Esophagus muscularis mucosa (tissue), 3 donors: ENCODE data around the gene CTRB1.

Source experiments
- CTCF ChIP-seq, 3 experiments: fragments of 200-600 bp in 2 of 3; fragments of 450-650 bp in 1 of 3; sonication (generic) in 2 of 3; IDR thresholded peaks; one replicate each; pipeline ENCODE4 v1.5.1; 2017 to 2019; ENCODE audit warnings: antibody characterized with exemption in 3 of 3, mild to moderate bottlenecking in 2 of 3, moderate library complexity in 1 of 3
- POLR2A ChIP-seq: fragments of 450-650 bp; IDR thresholded peaks from one replicate; pipeline ENCODE4 v1.6.1; 2017; ENCODE audit warnings: antibody characterized with exemption, moderate library complexity, mild to moderate bottlenecking, low read depth

- TF ChIP-seq CTCF (IDR thresholded peaks at IDR 0.05) (no peak), POLR2A (no peak)
Measured at GRCh38 chr16:75252946-75253911, 34.4 kb downstream of the CTRB1 start.
